GM23338 (cell line): Measurements from ENCODE around the gene GTF3C5. TPM values are rescaled to one million over a fixed set of nuclear protein-coding genes. Genes with fewer than 3 reads are reported as not detected.

Experiments
- ATAC-seq: fragments of 200-7000 bp; cut with Tn5 transposase; 3 replicates; pipeline ENCODE4 v1.9.1; 2020
- DNase-seq: peaks from one replicate; pipeline ENCODE4 v3.0.0-alpha.2; 2015; ENCODE audit warnings: low spot score
- H2AFZ ChIP-seq: fragments of 200-600 bp; sonication (generic); 2 replicates; pipeline ENCODE4 v1.8.0; 2016; ENCODE audit warnings: antibody characterized with exemption, mild to moderate bottlenecking, moderate library complexity
- H3F3A ChIP-seq: fragments of 200-600 bp; sonication (generic); replicated peaks from 2 replicates; pipeline ENCODE4 v1.8.0; 2017; ENCODE audit warnings: antibody characterized with exemption, mixed run types, low read depth
- H3K27ac ChIP-seq: fragments of 200-600 bp; sonication (generic); 2 replicates; pipeline ENCODE4 v1.6.1; 2016; ENCODE audit warnings: low read depth
- H3K27me3 ChIP-seq: fragments of 200-600 bp; sonication (generic); 2 replicates; pipeline ENCODE4 v1.8.0; 2016; ENCODE audit warnings: mild to moderate bottlenecking, mixed run types, moderate library complexity; ENCODE audit not compliant: insufficient read depth
- H3K36me3 ChIP-seq: fragments of 200-600 bp; sonication (generic); 2 replicates; pipeline ENCODE4 v1.8.0; 2016; ENCODE audit warnings: mild to moderate bottlenecking; ENCODE audit not compliant: insufficient read depth
- H3K4me1 ChIP-seq: fragments of 200-600 bp; sonication (generic); 2 replicates; pipeline ENCODE4 v1.8.0; 2016; ENCODE audit warnings: mild to moderate bottlenecking, moderate library complexity; ENCODE audit not compliant: insufficient read depth
- H3K4me2 ChIP-seq: fragments of 200-600 bp; sonication (generic); 2 replicates; pipeline ENCODE4 v1.7.1; 2017; ENCODE audit warnings: mixed run types
- H3K4me3 ChIP-seq: fragments of 200-600 bp; sonication (generic); 2 replicates; pipeline ENCODE4 v1.6.1; 2016; ENCODE audit warnings: mixed run types
- H3K79me2 ChIP-seq: fragments of 200-600 bp; sonication (generic); replicated peaks from 2 replicates; pipeline ENCODE4 v1.8.0; 2017; ENCODE audit warnings: mild to moderate bottlenecking; ENCODE audit not compliant: insufficient read depth
- H3K9me2 ChIP-seq: fragments of 200-600 bp; sonication (generic); 2 replicates; pipeline ENCODE4 v1.8.0; 2017; ENCODE audit not compliant: insufficient read depth
- H4K20me1 ChIP-seq: fragments of 200-600 bp; sonication (generic); replicated peaks from 2 replicates; pipeline ENCODE4 v1.8.0; 2017; ENCODE audit warnings: mild to moderate bottlenecking; ENCODE audit not compliant: insufficient read depth
- H3K27ac Mint-ChIP-seq: 2 replicates; pipeline ENCODE4 v1.8.0; 2020; ENCODE audit warnings: inconsistent platforms, mild to moderate bottlenecking, moderate library complexity, mixed read lengths
- H3K27me3 Mint-ChIP-seq: 3 replicates; pipeline ENCODE4 v1.8.0; 2022; ENCODE audit warnings: low read depth, mild to moderate bottlenecking, moderate library complexity, mixed read lengths, inconsistent platforms; ENCODE audit not compliant: insufficient read depth, poor library complexity
- H3K36me3 Mint-ChIP-seq: 3 replicates; pipeline ENCODE4 v1.8.0; 2021; ENCODE audit warnings: low read depth, mild to moderate bottlenecking, inconsistent platforms, moderate library complexity, mixed read lengths
- H3K4me1 Mint-ChIP-seq: 3 replicates; pipeline ENCODE4 v1.8.0; 2020; ENCODE audit warnings: mild to moderate bottlenecking, inconsistent platforms, mixed read lengths
- H3K4me3 Mint-ChIP-seq: 3 replicates; pipeline ENCODE4 v1.8.0; 2021; ENCODE audit warnings: moderate library complexity, mild to moderate bottlenecking, inconsistent platforms, mixed read lengths
- H3K9me3 Mint-ChIP-seq: 3 replicates; pipeline ENCODE4 v1.8.0; 2020; ENCODE audit warnings: moderate library complexity, mild to moderate bottlenecking, inconsistent platforms, mixed read lengths
- EZH2phosphoT487 ChIP-seq: fragments of 200-600 bp; sonication (generic); IDR thresholded peaks from one replicate; pipeline ENCODE4 v1.8.1; 2018; ENCODE audit warnings: antibody characterized with exemption; ENCODE audit not compliant: unreplicated experiment
- JUNB ChIP-seq: IDR thresholded peaks from one replicate; pipeline ENCODE4 v1.6.1; 2016; ENCODE audit warnings: antibody characterized with exemption; ENCODE audit not compliant: unreplicated experiment
- NANOG ChIP-seq: IDR thresholded peaks from 2 replicates; pipeline ENCODE4 v1.6.1; 2016; ENCODE audit warnings: antibody characterized with exemption, borderline replicate concordance
- POLR2AphosphoS5 ChIP-seq: IDR thresholded peaks from 2 replicates; pipeline ENCODE4 v1.6.1; 2016; ENCODE audit warnings: antibody characterized with exemption, low read depth
- polyA plus RNA-seq: library from polyadenylated mRNA; unstranded; fragments of >200 nt; fragmentation: Nextera tagmentation; extraction: Ambion mirVana; gene quantifications from 2 replicates; pipeline ENCODE4 v1.2.1, GENCODE V29; 2016
- total RNA-seq: library from RNA; depleted of rRNA; stranded (reverse); fragments of >200 nt; shearing (Covaris generic); gene quantifications from 2 replicates; pipeline ENCODE4 v1.2.3, GENCODE V29; 2014
- TF ChIP-seq, protein P1 (sequence below): fragments of 250-450 bp; sonication (Bioruptor Pico); IDR thresholded peaks from 2 replicates; pipeline ENCODE4 v1.5.0; 2020; ENCODE audit warnings: mild to moderate bottlenecking, moderate library complexity
- TF ChIP-seq, protein P2 (sequence below), 2 experiments: fragments of 200-600 bp in 1 of 2; sonication (generic) in 1 of 2; conservative IDR thresholded peaks; 2 replicates each; pipeline versions ENCODE4 v1.5.1 to v1.6.1; 2016 to 2017; ENCODE audit warnings: antibody characterized with exemption in 2 of 2, low read depth in 2 of 2, mild to moderate bottlenecking in 2 of 2, moderate library complexity in 1 of 2

Gene GTF3C5
- total and polyA plus RNA-seq, 2 experiments from 2014 or later: 46.0 to 78.8 TPM

DNA sequence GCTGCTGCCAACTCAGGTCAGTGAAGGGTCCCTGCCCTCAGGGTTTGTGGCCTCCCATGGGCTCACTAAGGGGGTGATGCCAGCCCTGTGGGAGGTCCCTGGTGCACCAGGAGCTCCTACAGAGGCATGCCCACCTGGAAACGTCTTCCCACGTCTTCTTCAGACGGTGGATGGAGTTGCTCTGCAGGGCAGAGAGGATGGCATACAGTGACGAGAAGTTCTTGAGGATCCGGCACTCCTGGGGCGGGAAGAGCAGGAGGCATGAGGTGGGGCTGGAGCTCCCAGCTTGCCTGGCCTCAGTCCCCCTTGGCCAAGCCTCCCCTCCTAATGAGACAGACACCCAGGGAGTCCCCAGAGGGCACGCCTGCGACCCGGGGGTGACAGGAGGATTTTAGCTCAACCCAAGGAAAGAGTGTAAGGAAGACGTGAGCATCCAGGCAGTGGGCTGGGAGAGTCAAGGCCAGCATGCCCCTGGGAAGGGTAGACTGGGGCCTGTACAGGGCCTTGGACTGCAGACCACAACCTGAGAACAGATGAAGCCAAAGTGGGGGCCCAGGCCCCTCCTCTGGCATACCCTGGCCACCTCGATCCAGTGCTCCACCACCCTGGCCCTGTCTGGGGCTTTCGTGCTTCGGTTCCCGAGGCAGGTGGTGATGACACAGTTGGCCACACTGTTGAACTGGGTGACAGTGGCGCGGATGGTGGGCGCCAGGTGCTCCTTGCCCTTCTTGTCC, 75.9 kb downstream of the GTF3C5 start:
- TF ChIP-seq, protein P1, sequence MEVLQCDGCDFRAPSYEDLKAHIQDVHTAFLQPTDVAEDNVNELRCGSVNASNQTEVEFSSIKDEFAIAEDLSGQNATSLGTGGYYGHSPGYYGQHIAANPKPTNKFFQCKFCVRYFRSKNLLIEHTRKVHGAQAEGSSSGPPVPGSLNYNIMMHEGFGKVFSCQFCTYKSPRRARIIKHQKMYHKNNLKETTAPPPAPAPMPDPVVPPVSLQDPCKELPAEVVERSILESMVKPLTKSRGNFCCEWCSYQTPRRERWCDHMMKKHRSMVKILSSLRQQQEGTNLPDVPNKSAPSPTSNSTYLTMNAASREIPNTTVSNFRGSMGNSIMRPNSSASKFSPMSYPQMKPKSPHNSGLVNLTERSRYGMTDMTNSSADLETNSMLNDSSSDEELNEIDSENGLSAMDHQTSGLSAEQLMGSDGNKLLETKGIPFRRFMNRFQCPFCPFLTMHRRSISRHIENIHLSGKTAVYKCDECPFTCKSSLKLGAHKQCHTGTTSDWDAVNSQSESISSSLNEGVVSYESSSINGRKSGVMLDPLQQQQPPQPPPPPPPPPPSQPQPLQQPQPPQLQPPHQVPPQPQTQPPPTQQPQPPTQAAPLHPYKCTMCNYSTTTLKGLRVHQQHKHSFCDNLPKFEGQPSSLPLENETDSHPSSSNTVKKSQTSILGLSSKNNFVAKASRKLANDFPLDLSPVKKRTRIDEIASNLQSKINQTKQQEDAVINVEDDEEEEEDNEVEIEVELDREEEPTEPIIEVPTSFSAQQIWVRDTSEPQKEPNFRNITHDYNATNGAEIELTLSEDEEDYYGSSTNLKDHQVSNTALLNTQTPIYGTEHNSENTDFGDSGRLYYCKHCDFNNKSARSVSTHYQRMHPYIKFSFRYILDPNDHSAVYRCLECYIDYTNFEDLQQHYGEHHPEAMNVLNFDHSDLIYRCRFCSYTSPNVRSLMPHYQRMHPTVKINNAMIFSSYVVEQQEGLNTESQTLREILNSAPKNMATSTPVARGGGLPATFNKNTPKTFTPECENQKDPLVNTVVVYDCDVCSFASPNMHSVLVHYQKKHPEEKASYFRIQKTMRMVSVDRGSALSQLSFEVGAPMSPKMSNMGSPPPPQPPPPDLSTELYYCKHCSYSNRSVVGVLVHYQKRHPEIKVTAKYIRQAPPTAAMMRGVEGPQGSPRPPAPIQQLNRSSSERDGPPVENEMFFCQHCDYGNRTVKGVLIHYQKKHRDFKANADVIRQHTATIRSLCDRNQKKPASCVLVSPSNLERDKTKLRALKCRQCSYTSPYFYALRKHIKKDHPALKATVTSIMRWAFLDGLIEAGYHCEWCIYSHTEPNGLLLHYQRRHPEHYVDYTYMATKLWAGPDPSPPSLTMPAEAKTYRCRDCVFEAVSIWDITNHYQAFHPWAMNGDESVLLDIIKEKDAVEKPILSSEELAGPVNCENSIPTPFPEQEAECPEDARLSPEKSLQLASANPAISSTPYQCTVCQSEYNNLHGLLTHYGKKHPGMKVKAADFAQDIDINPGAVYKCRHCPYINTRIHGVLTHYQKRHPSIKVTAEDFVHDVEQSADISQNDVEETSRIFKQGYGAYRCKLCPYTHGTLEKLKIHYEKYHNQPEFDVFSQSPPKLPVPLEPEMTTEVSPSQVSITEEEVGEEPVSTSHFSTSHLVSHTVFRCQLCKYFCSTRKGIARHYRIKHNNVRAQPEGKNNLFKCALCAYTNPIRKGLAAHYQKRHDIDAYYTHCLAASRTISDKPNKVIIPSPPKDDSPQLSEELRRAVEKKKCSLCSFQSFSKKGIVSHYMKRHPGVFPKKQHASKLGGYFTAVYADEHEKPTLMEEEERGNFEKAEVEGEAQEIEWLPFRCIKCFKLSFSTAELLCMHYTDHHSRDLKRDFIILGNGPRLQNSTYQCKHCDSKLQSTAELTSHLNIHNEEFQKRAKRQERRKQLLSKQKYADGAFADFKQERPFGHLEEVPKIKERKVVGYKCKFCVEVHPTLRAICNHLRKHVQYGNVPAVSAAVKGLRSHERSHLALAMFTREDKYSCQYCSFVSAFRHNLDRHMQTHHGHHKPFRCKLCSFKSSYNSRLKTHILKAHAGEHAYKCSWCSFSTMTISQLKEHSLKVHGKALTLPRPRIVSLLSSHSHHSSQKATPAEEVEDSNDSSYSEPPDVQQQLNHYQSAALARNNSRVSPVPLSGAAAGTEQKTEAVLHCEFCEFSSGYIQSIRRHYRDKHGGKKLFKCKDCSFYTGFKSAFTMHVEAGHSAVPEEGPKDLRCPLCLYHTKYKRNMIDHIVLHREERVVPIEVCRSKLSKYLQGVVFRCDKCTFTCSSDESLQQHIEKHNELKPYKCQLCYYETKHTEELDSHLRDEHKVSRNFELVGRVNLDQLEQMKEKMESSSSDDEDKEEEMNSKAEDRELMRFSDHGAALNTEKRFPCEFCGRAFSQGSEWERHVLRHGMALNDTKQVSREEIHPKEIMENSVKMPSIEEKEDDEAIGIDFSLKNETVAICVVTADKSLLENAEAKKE (CRISPR knock-in tag): no peak
- TF ChIP-seq, protein P2, sequence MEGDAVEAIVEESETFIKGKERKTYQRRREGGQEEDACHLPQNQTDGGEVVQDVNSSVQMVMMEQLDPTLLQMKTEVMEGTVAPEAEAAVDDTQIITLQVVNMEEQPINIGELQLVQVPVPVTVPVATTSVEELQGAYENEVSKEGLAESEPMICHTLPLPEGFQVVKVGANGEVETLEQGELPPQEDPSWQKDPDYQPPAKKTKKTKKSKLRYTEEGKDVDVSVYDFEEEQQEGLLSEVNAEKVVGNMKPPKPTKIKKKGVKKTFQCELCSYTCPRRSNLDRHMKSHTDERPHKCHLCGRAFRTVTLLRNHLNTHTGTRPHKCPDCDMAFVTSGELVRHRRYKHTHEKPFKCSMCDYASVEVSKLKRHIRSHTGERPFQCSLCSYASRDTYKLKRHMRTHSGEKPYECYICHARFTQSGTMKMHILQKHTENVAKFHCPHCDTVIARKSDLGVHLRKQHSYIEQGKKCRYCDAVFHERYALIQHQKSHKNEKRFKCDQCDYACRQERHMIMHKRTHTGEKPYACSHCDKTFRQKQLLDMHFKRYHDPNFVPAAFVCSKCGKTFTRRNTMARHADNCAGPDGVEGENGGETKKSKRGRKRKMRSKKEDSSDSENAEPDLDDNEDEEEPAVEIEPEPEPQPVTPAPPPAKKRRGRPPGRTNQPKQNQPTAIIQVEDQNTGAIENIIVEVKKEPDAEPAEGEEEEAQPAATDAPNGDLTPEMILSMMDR (conservative IDR thresholded peaks at IDR 0.05; ENCODE audit: low read depth in 2 of 2): no peak
- no peak overlapping the region for H2AFZ ChIP-seq
- H3K4me2 ChIP-seq: no peak overlapping the region
- Mint-ChIP-seq H3K36me3 (peaks cover 14% of the 10 kb centered on the region), H3K9me3 (no peaks in the 10 kb centered on the region), H3K4me1 (peaks cover 4% of the 10 kb centered on the region), H3K4me3 (no peak overlapping the region), H3K27ac (no peak overlapping the region), H3K27me3 (peaks cover 7% of the 10 kb centered on the region)
- H4K20me1 ChIP-seq: no peaks in the 10 kb centered on the region
- no peaks in the 10 kb centered on the region for H3K9me2 ChIP-seq
- H3K4me1 ChIP-seq: no peaks in the 10 kb centered on the region
- ATAC-seq (no peak), DNase-seq (no peak)
- no peaks in the 10 kb centered on the region for H3K79me2 ChIP-seq
- H3K36me3 ChIP-seq: no peaks in the 10 kb centered on the region
- no peaks in the 10 kb centered on the region for H3K27me3 ChIP-seq
- H3F3A ChIP-seq: no peaks in the 10 kb centered on the region
- H3K4me3 ChIP-seq: no peak overlapping the region
- no peak overlapping the region for H3K27ac ChIP-seq

DNA sequence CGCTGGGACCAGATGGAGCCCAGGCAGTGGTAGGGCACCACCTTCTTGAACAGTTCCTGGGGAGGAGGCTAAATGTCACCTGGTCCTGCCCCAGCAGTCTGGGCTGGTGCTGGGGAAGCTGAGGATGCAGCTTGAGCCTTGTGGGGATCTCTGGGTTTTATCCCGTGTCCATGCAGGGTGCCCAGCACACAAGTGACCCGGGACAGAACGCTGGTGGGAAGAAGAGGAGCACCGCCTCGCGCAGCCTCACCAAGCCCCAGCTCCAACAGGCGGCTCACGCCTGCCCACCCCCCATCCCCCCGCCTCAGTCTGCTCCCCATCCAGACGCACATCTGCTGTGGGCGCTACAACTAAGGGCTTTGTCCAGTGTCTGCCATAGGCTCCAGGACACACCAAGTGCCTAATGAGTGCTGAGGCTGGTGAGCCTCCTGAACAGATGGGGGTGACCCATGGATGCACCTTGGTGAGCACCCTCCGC, 76.5 kb downstream of the GTF3C5 start:
- DNase-seq: no peak
- peaks cover 4% of the 10 kb centered on the region for H3K4me1 Mint-ChIP-seq
- no peaks in the 10 kb centered on the region for H3K9me3 Mint-ChIP-seq
- H3K79me2 ChIP-seq: no peaks in the 10 kb centered on the region
- H3K27me3 Mint-ChIP-seq: peaks cover 7% of the 10 kb centered on the region
- H3K27ac ChIP-seq: no peak overlapping the region
- no peak overlapping the region for H3K4me2 ChIP-seq
- H4K20me1 ChIP-seq: no peaks in the 10 kb centered on the region
- H2AFZ ChIP-seq: no peak overlapping the region
- H3K27me3 ChIP-seq: no peaks in the 10 kb centered on the region
- H3K4me3 Mint-ChIP-seq: no peak overlapping the region
- no peaks in the 10 kb centered on the region for H3K36me3 ChIP-seq
- no peaks in the 10 kb centered on the region for H3F3A ChIP-seq
- H3K27ac Mint-ChIP-seq: no peak overlapping the region
- peaks cover 14% of the 10 kb centered on the region for H3K36me3 Mint-ChIP-seq
- ATAC-seq: no peak
- no peaks in the 10 kb centered on the region for H3K4me1 ChIP-seq
- no peak overlapping the region for H3K4me3 ChIP-seq
- H3K9me2 ChIP-seq: no peaks in the 10 kb centered on the region
- TF ChIP-seq POLR2AphosphoS5 (no peak), JUNB (no peak), NANOG (no peak), EZH2phosphoT487 (no peak)
- TF ChIP-seq, protein P2 (conservative IDR thresholded peaks at IDR 0.05; ENCODE audit: low read depth in 2 of 2): no peak
